Activated naive CD8-positive, alpha-beta T cell treated with anti-CD3 and anti-CD28 coated beads for 36 hours (primary cell): ENCODE measurements around the gene FRMD1. TPM values are rescaled to one million over a fixed set of nuclear protein-coding genes. Genes with fewer than 3 reads are reported as not detected.

Experiments used
- DNase-seq: peaks from one replicate; pipeline ENCODE4 v3.0.0; 2021
- H3K27ac Mint-ChIP-seq: one replicate; pipeline ENCODE4 v1.8.0; 2022; ENCODE audit warnings: mild to moderate bottlenecking, moderate library complexity, mixed read lengths
- H3K27me3 Mint-ChIP-seq: one replicate; pipeline ENCODE4 v1.8.0; 2022; ENCODE audit warnings: mild to moderate bottlenecking, mixed read lengths
- H3K36me3 Mint-ChIP-seq: one replicate; pipeline ENCODE4 v1.8.0; 2021; ENCODE audit warnings: mild to moderate bottlenecking, mixed read lengths
- H3K4me1 Mint-ChIP-seq: one replicate; pipeline ENCODE4 v1.8.0; 2021; ENCODE audit warnings: mixed read lengths
- H3K4me3 Mint-ChIP-seq: one replicate; pipeline ENCODE4 v1.8.0; 2022; ENCODE audit warnings: mild to moderate bottlenecking, moderate library complexity, mixed read lengths
- H3K9me3 Mint-ChIP-seq: one replicate; pipeline ENCODE4 v1.8.0; 2022; ENCODE audit warnings: mixed read lengths
- total RNA-seq, 2 experiments: library from RNA; stranded (reverse); gene quantifications; one replicate each; pipeline ENCODE4 v1.2.3, GENCODE V29; 2021

FRMD1 gene
- total RNA-seq, 2 experiments from 2014 or later: not detected

- Mint-ChIP-seq H3K36me3 (peaks cover 7% of the 10 kb centered on the region), H3K27ac (no peak overlapping the region), H3K9me3 (peaks cover 24% of the 10 kb centered on the region), H3K4me3 (no peak overlapping the region), H3K27me3 (peaks cover 20% of the 10 kb centered on the region), H3K4me1 (no peaks in the 10 kb centered on the region)
- no peak for DNase-seq
These were observed 38.0 kb downstream of the FRMD1 start for GRCh38 chr6:168040856-168041496.

GRCh38 chr6:168039849-168040248 is 39.2 kb downstream of the FRMD1 start:
- Mint-ChIP-seq H3K9me3 (peaks cover 24% of the 10 kb centered on the region), H3K36me3 (peaks cover 7% of the 10 kb centered on the region), H3K27me3 (peaks cover 31% of the 10 kb centered on the region), H3K4me1 (no peaks in the 10 kb centered on the region), H3K27ac (no peak overlapping the region), H3K4me3 (no peak overlapping the region)
- no peak for DNase-seq

GRCh38 chr6:168039301-168039700 is 39.7 kb downstream of the FRMD1 start:
- Mint-ChIP-seq H3K27me3 (peaks cover 37% of the 10 kb centered on the region), H3K9me3 (peaks cover 24% of the 10 kb centered on the region), H3K4me1 (no peaks in the 10 kb centered on the region), H3K4me3 (no peak overlapping the region), H3K36me3 (peaks cover 7% of the 10 kb centered on the region), H3K27ac (no peak overlapping the region)
- no peak for DNase-seq

GRCh38 chr6:168038576-168039140 is 40.4 kb downstream of the FRMD1 start:
- no peak overlapping the region for H3K27ac Mint-ChIP-seq
- H3K27me3 Mint-ChIP-seq: peaks cover 43% of the 10 kb centered on the region
- H3K9me3 Mint-ChIP-seq: peaks cover 27% of the 10 kb centered on the region
- H3K4me1 Mint-ChIP-seq: no peaks in the 10 kb centered on the region
- no peak for DNase-seq
- H3K4me3 Mint-ChIP-seq: no peak overlapping the region
- H3K36me3 Mint-ChIP-seq: peaks cover 7% of the 10 kb centered on the region

GRCh38 chr6:168037856-168038255 is 41.2 kb downstream of the FRMD1 start:
- Mint-ChIP-seq H3K27ac (no peak overlapping the region), H3K9me3 (peaks cover 27% of the 10 kb centered on the region), H3K4me3 (no peak overlapping the region), H3K4me1 (no peaks in the 10 kb centered on the region), H3K36me3 (peaks cover 7% of the 10 kb centered on the region), H3K27me3 (peaks cover 50% of the 10 kb centered on the region)
- DNase-seq: no peak

- DNase-seq: no peak
- Mint-ChIP-seq H3K4me3 (no peak overlapping the region), H3K27ac (no peak overlapping the region), H3K27me3 (peaks cover 50% of the 10 kb centered on the region), H3K4me1 (no peaks in the 10 kb centered on the region), H3K36me3 (peaks cover 7% of the 10 kb centered on the region), H3K9me3 (peaks cover 27% of the 10 kb centered on the region)
These were observed 41.8 kb downstream of the FRMD1 start for GRCh38 chr6:168037242-168037641.

- DNase-seq: no peak
- Mint-ChIP-seq H3K4me1 (no peaks in the 10 kb centered on the region), H3K27me3 (peaks cover 60% of the 10 kb centered on the region), H3K27ac (no peak overlapping the region), H3K9me3 (peaks cover 27% of the 10 kb centered on the region), H3K36me3 (peaks cover 7% of the 10 kb centered on the region), H3K4me3 (no peak overlapping the region)
These were observed 43.1 kb downstream of the FRMD1 start for GRCh38 chr6:168035661-168036545.

- no peak overlapping the region for H3K27ac Mint-ChIP-seq
- H3K4me1 Mint-ChIP-seq: no peaks in the 10 kb centered on the region
- peaks cover 65% of the 10 kb centered on the region for H3K27me3 Mint-ChIP-seq
- peaks cover 5% of the 10 kb centered on the region for H3K36me3 Mint-ChIP-seq
- peaks cover 24% of the 10 kb centered on the region for H3K9me3 Mint-ChIP-seq
- no peak for DNase-seq
- H3K4me3 Mint-ChIP-seq: no peak overlapping the region
These were observed 43.8 kb downstream of the FRMD1 start for GRCh38 chr6:168035098-168035660.

GRCh38 chr6:168034537-168034936 is 44.5 kb downstream of the FRMD1 start:
- no peak overlapping the region for H3K4me3 Mint-ChIP-seq
- DNase-seq: no peak
- H3K4me1 Mint-ChIP-seq: no peaks in the 10 kb centered on the region
- H3K36me3 Mint-ChIP-seq: peaks cover 5% of the 10 kb centered on the region
- peaks cover 65% of the 10 kb centered on the region for H3K27me3 Mint-ChIP-seq
- peaks cover 18% of the 10 kb centered on the region for H3K9me3 Mint-ChIP-seq
- no peak overlapping the region for H3K27ac Mint-ChIP-seq

GRCh38 chr6:168033791-168034190 is 45.2 kb downstream of the FRMD1 start:
- peaks cover 5% of the 10 kb centered on the region for H3K36me3 Mint-ChIP-seq
- H3K9me3 Mint-ChIP-seq: peaks cover 17% of the 10 kb centered on the region
- H3K27ac Mint-ChIP-seq: no peak overlapping the region
- no peaks in the 10 kb centered on the region for H3K4me1 Mint-ChIP-seq
- no peak for DNase-seq
- peaks cover 65% of the 10 kb centered on the region for H3K27me3 Mint-ChIP-seq
- H3K4me3 Mint-ChIP-seq: no peak overlapping the region

GRCh38 chr6:168032005-168032760 is 46.8 kb downstream of the FRMD1 start:
- H3K27me3 Mint-ChIP-seq: peaks cover 55% of the 10 kb centered on the region
- peaks cover under 1% of the 10 kb centered on the region for H3K36me3 Mint-ChIP-seq
- H3K9me3 Mint-ChIP-seq: peaks cover 4% of the 10 kb centered on the region
- DNase-seq: no peak
- no peak overlapping the region for H3K4me3 Mint-ChIP-seq
- no peak overlapping the region for H3K27ac Mint-ChIP-seq
- no peaks in the 10 kb centered on the region for H3K4me1 Mint-ChIP-seq

GRCh38 chr6:168031411-168031971 is 47.5 kb downstream of the FRMD1 start:
- peaks cover 3% of the 10 kb centered on the region for H3K9me3 Mint-ChIP-seq
- no peak overlapping the region for H3K27ac Mint-ChIP-seq
- no peak for DNase-seq
- H3K4me1 Mint-ChIP-seq: no peaks in the 10 kb centered on the region
- H3K27me3 Mint-ChIP-seq: peaks cover 50% of the 10 kb centered on the region
- no peaks in the 10 kb centered on the region for H3K36me3 Mint-ChIP-seq
- no peak overlapping the region for H3K4me3 Mint-ChIP-seq

GRCh38 chr6:168030908-168031307 is 48.1 kb downstream of the FRMD1 start:
- no peak for DNase-seq
- Mint-ChIP-seq H3K4me1 (no peaks in the 10 kb centered on the region), H3K27me3 (peaks cover 44% of the 10 kb centered on the region), H3K4me3 (no peak overlapping the region), H3K9me3 (peaks cover 3% of the 10 kb centered on the region), H3K27ac (no peak overlapping the region), H3K36me3 (no peaks in the 10 kb centered on the region)

GRCh38 chr6:168030218-168030746 is 48.7 kb downstream of the FRMD1 start:
- no peaks in the 10 kb centered on the region for H3K36me3 Mint-ChIP-seq
- no peaks in the 10 kb centered on the region for H3K4me1 Mint-ChIP-seq
- no peak overlapping the region for H3K27ac Mint-ChIP-seq
- DNase-seq: no peak
- H3K27me3 Mint-ChIP-seq: peaks cover 38% of the 10 kb centered on the region
- no peak overlapping the region for H3K4me3 Mint-ChIP-seq
- H3K9me3 Mint-ChIP-seq: peaks cover 3% of the 10 kb centered on the region
